Dendritic cell treated with granulocyte-macrophage colony-stimulating factor and Interleukin-4, amounts not matched to agents 40 ng/mL and 50 ng/mL, for 4 days (primary cell): ENCODE results near the gene ASB8.
"Not testable (repeated sequence)": the region's sequence is repeated elsewhere in the genome, so short reads cannot be mapped to it uniquely, and the experiment has no call there.

Experiments
- H3K27ac Mint-ChIP-seq: one replicate; pipeline ENCODE4 v1.8.0; 2022; ENCODE audit warnings: mild to moderate bottlenecking, mixed read lengths
- H3K27me3 Mint-ChIP-seq: one replicate; pipeline ENCODE4 v1.8.0; 2022; ENCODE audit warnings: mild to moderate bottlenecking, mixed read lengths
- H3K36me3 Mint-ChIP-seq: one replicate; pipeline ENCODE4 v1.8.0; 2022; ENCODE audit warnings: low read depth, mixed read lengths
- H3K4me1 Mint-ChIP-seq: one replicate; pipeline ENCODE4 v1.8.0; 2022; ENCODE audit warnings: low read depth, mixed read lengths
- H3K4me3 Mint-ChIP-seq: one replicate; pipeline ENCODE4 v1.8.0; 2022; ENCODE audit warnings: mild to moderate bottlenecking, moderate library complexity, mixed read lengths
- H3K9me3 Mint-ChIP-seq: one replicate; pipeline ENCODE4 v1.8.0; 2022; ENCODE audit warnings: mixed read lengths
- intact Hi-C: fragments of 100-400 bp; cut with micrococcal nuclease; formaldehyde crosslinking; loops from one replicate; pipeline ENCODE4 v1.15.0; 2022

ASB8 gene

GRCh38 chr12:48119078-48119833 lies 38.1 kb downstream of the ASB8 start, which contains the start of gene PFKM:
TSS of gene PFKM (plus strand) at chr12:48119364. CDS start at chr12:48122775, 3,411 bp downstream.
- Mint-ChIP-seq H3K36me3 (no peaks in the 10 kb centered on the region), H3K27me3 (peaks cover 14% of the 10 kb centered on the region), H3K4me3 (peak within 1 kb of the TSS; percentile 87), H3K4me1 (peaks cover 13% of the 10 kb centered on the region), H3K9me3 (no peaks in the 10 kb centered on the region), H3K27ac (peak within 1 kb of the TSS; percentile 69)
- intact Hi-C loops = no loop called here

- Mint-ChIP-seq H3K27me3 (peaks cover 15% of the 10 kb centered on the region), H3K36me3 (no peaks in the 10 kb centered on the region), H3K4me1 (peaks cover 13% of the 10 kb centered on the region), H3K4me3 (no peak overlapping the region), H3K27ac (no peak overlapping the region), H3K9me3 (no peaks in the 10 kb centered on the region)
- intact Hi-C loops = no loop called here
Measured at GRCh38 chr12:48118284-48118871, 38.9 kb downstream of the ASB8 start.

- no peaks in the 10 kb centered on the region for H3K36me3 Mint-ChIP-seq
- H3K27ac Mint-ChIP-seq = no peak overlapping the region
- H3K9me3 Mint-ChIP-seq = no peaks in the 10 kb centered on the region
- H3K4me1 Mint-ChIP-seq = peaks cover 13% of the 10 kb centered on the region
- peaks cover 15% of the 10 kb centered on the region for H3K27me3 Mint-ChIP-seq
- intact Hi-C loops = no loop called here
- no peak overlapping the region for H3K4me3 Mint-ChIP-seq
Measured at GRCh38 chr12:48115957-48116356, 41.4 kb downstream of the ASB8 start.

DNA sequence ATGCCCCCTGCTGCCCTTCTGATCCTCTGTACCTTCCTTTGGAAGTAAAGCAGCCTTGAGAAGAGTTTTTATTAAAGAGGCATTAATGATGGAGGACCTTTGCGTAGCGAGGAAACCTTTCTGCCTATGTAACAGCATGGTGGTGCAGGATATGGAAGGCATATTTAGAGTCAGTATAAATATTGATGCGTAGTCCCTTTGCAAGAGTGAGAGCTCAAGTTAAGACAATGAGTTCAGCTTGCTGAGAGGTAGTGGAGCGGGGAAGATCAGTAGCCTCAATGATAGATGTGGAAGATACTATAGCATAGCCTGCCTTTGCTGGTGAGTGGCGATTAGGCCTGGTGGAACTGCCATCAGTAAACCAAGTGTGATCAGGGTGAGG lies 46.0 kb downstream of the ASB8 start:
- intact Hi-C loops, H3K4me3 Mint-ChIP-seq, H3K4me1 Mint-ChIP-seq, H3K27ac Mint-ChIP-seq, H3K36me3 Mint-ChIP-seq, H3K9me3 Mint-ChIP-seq: not testable (repeated sequence)
- H3K27me3 Mint-ChIP-seq = peaks cover 26% of the 10 kb centered on the region

DNA sequence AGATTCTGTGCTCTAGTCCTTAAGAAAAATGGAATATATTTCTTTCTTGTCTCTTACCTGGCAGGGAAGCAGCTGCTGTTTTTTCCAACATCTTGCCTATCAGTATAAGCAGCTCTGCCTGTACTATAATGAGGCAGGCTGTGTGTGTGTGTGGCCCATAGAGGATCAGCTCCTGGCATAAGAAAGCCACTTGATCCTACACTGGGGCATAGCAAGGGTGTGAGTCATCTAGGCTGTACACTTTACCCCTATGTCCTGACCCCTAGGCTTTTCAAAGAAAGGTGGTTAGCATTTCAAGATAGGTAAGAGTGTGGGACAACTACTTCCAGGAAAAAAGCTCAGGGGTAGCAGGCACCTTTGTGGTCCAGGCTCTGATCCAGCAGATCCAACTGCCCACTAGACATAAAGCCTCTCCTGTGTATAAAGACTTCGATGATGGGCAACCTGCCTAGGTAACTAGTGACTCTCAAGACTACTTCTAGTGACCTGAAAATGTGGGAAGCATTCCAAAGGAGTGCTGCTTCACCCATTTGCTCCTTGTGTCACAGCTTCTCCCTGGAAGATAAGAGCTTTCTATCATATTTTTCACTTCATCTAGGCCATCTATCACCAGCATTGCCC lies 46.5 kb downstream of the ASB8 start:
- Mint-ChIP-seq H3K27me3 (peaks cover 23% of the 10 kb centered on the region), H3K9me3 (no peaks in the 10 kb centered on the region), H3K4me3 (no peak overlapping the region), H3K27ac (no peak overlapping the region), H3K36me3 (peaks cover 4% of the 10 kb centered on the region), H3K4me1 (peaks cover 5% of the 10 kb centered on the region)
- intact Hi-C loops = no loop called here

DNA sequence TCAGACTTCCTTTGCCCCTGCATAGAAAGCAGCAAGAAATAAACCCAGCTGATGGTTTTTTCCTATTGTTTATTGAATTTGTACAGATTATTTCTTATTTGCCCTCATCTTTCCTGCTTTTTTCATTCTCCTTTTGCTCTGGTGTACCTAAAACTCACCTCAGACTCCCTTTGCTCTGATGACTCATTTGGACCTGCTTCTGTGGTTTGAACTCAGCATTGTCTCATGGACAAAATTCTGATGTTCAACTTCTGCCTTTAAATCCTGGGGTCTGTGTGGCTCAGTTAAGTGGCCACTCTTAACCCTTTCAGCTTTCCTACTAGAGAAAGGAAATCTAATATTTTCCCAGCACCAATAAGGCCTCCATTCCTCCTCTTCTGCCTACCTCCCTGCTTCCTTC lies 47.9 kb downstream of the ASB8 start:
- peaks cover 13% of the 10 kb centered on the region for H3K36me3 Mint-ChIP-seq
- H3K4me3 Mint-ChIP-seq = no peak overlapping the region
- H3K4me1 Mint-ChIP-seq = peaks cover 15% of the 10 kb centered on the region
- no peak overlapping the region for H3K27ac Mint-ChIP-seq
- intact Hi-C loops = loop anchor here (10.0 kb wide), 1 partner anchor 605 kb away; the partner anchor contains the start of gene CCNT1
- no peaks in the 10 kb centered on the region for H3K9me3 Mint-ChIP-seq
- H3K27me3 Mint-ChIP-seq = peaks cover 17% of the 10 kb centered on the region

- peaks cover 13% of the 10 kb centered on the region for H3K36me3 Mint-ChIP-seq
- peak overlapping the region; percentile 89 for H3K4me3 Mint-ChIP-seq
- peaks cover 25% of the 10 kb centered on the region for H3K4me1 Mint-ChIP-seq
- intact Hi-C loops = loop anchor here (1.0 to 10.0 kb wide), 2 partner anchors 50 to 608 kb away; partner anchors contain the start of genes ASB8 and CCNT1
- H3K27ac Mint-ChIP-seq = peak overlapping the region; percentile 98
- no peaks in the 10 kb centered on the region for H3K9me3 Mint-ChIP-seq
- H3K27me3 Mint-ChIP-seq = peaks cover 14% of the 10 kb centered on the region
Measured at GRCh38 chr12:48106681-48107613, 50.4 kb downstream of the ASB8 start.

DNA sequence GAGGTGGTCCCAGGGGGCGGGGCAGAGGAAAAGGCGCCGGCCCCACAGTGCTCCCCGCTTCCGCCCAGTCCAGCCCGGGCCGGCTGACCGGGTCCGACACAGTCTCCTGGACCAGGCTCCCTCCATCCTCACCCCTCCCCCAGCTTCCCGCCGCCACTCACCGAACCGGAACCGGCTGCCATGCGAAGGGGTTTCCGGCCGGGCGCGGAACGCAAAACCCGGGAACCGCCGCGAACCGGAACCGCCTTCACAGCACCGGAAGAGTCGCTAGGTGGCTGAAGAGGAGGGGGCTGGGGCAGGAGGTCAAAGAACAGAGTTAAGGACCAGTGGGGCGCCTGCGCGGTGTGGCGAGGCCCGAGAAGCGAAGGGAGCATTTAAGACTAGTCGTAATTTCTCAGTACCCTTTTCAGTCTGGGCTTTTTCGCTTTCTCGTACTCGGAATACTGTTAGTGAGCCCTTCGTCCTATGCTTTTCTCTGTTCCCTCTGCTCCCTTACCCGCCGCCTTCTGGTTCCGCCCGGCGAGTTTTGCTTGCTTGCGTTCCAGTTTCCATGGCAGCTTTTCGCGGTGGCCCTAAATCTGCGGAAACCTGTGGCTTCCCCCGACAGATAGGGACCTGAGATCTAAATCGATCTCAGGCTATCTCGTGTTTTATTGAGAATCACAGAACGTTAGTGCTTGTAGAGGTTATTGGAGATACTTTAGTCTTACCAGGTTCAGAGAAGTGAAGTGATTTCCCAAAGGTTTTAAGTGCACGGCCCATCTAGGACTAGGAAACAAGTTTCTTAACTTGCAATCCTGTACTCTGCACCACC lies 51.2 kb downstream of the ASB8 start, which contains the start of gene SENP1:
TSS of gene SENP1 (minus strand) at position 213 of the 814 bp plus-strand sequence. CDS start 4,607 bp downstream, outside the sequence.
- peak within 1 kb of the TSS; percentile 89 for H3K4me3 Mint-ChIP-seq
- H3K27ac Mint-ChIP-seq = peak within 1 kb of the TSS; percentile 98
- intact Hi-C loops = loop anchor here (1.0 to 10.0 kb wide), 2 partner anchors 51 to 609 kb away; partner anchors contain the start of genes ASB8 and CCNT1
- peaks cover 25% of the 10 kb centered on the region for H3K4me1 Mint-ChIP-seq
- H3K27me3 Mint-ChIP-seq = peaks cover 14% of the 10 kb centered on the region
- H3K9me3 Mint-ChIP-seq = no peaks in the 10 kb centered on the region
- peaks cover 13% of the 10 kb centered on the region for H3K36me3 Mint-ChIP-seq

GRCh38 chr12:48105321-48105866 lies 51.9 kb downstream of the ASB8 start:
- H3K27ac Mint-ChIP-seq = peak overlapping the region; percentile 98
- H3K4me1 Mint-ChIP-seq = peaks cover 25% of the 10 kb centered on the region
- peak overlapping the region; percentile 89 for H3K4me3 Mint-ChIP-seq

DNA sequence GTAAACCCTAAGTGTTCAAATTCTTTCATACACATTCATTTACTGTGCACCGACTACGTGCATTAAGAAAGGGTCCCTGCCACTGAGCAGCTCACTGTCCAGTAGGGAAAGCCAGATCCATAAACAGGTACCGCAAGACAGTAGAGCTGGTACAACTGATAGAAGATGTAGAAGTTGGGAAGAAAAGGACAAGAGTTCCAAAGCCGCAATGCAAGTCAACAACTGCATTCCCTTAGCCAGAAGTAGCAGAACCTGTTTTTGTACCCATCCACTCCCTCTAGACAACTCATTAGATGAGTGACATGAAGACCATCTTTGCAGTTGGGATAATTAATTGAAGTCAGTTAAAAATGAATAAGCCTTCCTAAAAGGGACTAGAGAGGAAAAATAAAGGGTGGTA lies 52.8 kb downstream of the ASB8 start:
- H3K36me3 Mint-ChIP-seq = peaks cover 13% of the 10 kb centered on the region
- peaks cover 7% of the 10 kb centered on the region for H3K27me3 Mint-ChIP-seq
- H3K9me3 Mint-ChIP-seq = no peaks in the 10 kb centered on the region
- peak overlapping the region; percentile 98 for H3K27ac Mint-ChIP-seq
- intact Hi-C loops = loop anchor here (10.0 kb wide), 1 partner anchor 610 kb away; the partner anchor contains the start of gene CCNT1
- H3K4me3 Mint-ChIP-seq = peak overlapping the region; percentile 89
- H3K4me1 Mint-ChIP-seq = peaks cover 25% of the 10 kb centered on the region

More at GRCh38 chr12:48105321-48105866, 51.9 kb downstream of the ASB8 start:
- peaks cover 13% of the 10 kb centered on the region for H3K36me3 Mint-ChIP-seq
- intact Hi-C loops = loop anchor here (10.0 kb wide), 1 partner anchor 609 kb away; the partner anchor contains the start of gene CCNT1
- H3K9me3 Mint-ChIP-seq = no peaks in the 10 kb centered on the region
- H3K27me3 Mint-ChIP-seq = peaks cover 14% of the 10 kb centered on the region
